GM23248 (cell line): ENCODE results near the gene NRP2.

ENCODE experiments used
- EZH2 ChIP-seq: fragments of 200-600 bp; sonication (generic); IDR thresholded peaks from 2 replicates; pipeline ENCODE4 v1.6.1; 2018; ENCODE audit warnings: antibody characterized with exemption, mild to moderate bottlenecking; ENCODE audit not compliant: insufficient read depth, poor library complexity, severe bottlenecking
- EZH2phosphoT487 ChIP-seq: fragments of 200-600 bp; sonication (generic); IDR thresholded peaks from 2 replicates; pipeline ENCODE4 v1.6.1; 2018; ENCODE audit warnings: antibody characterized with exemption, moderate library complexity, mild to moderate bottlenecking, low read depth; ENCODE audit not compliant: insufficient read depth

DNA sequence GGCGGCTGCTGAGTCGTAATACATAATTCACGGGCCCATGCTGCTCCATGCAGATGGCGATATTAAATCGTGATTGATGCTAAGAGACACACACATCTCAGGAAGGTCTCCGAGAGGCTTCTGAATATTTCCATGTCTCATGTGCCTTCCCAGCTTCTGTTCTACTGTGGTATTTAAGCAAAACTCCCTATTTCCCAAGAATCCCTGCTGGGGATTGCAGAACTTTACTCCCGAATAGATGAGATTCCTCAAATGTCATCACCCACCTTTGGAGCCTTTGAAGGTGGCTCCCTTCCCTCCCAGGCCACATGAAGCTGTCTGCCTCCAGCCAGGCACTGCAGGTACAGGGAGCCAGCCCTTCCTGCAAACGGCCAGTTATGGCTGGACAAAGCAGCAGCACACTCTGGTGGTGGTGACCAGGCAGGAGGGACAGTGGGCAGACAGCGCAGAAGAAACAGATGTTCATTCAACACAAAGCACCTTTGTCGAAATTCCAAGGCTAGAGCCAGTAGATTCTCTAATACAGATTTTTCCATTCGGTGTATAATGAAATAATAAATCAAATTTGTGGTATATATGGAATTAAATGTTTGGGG is 14.1 kb downstream of the NRP2 start:
- no peak for TF ChIP-seq EZH2phosphoT487
- no peak for TF ChIP-seq EZH2
